Type B pancreatic cell (in vitro differentiated cells): Measurements from ENCODE around the gene ELP5. TPM values are rescaled to one million over a fixed set of nuclear protein-coding genes. Genes with fewer than 3 reads are reported as not detected.
A peak's percentile ranks its signal among the peaks of the same experiment; 100 is the strongest.

Source experiments
- DNase-seq: peaks from one replicate; pipeline ENCODE4 v3.0.0; 2021; ENCODE audit warnings: mixed read lengths; ENCODE audit not compliant: unreplicated experiment; ENCODE audit errors: extremely low spot score
- H3K27ac Mint-ChIP-seq: 2 replicates; pipeline ENCODE4 v1.8.0; 2021; ENCODE audit warnings: mild to moderate bottlenecking, mixed read lengths
- H3K27me3 Mint-ChIP-seq: 2 replicates; pipeline ENCODE4 v1.8.0; 2021; ENCODE audit warnings: mixed read lengths
- H3K36me3 Mint-ChIP-seq: 2 replicates; pipeline ENCODE4 v1.8.0; 2021; ENCODE audit warnings: mixed read lengths
- H3K4me1 Mint-ChIP-seq: one replicate; pipeline ENCODE4 v1.8.0; 2021; ENCODE audit warnings: mixed read lengths; ENCODE audit not compliant: unreplicated experiment
- H3K4me3 Mint-ChIP-seq: 2 replicates; pipeline ENCODE4 v1.8.0; 2021; ENCODE audit warnings: mild to moderate bottlenecking, mixed read lengths
- H3K9me3 Mint-ChIP-seq: 2 replicates; pipeline ENCODE4 v1.8.0; 2021; ENCODE audit warnings: mixed read lengths
- long read RNA-seq: library from polyadenylated mRNA; unstranded; transcript quantifications from one replicate; pipeline ENCODE4 v2.0.0, GENCODE V29; 2020
- total RNA-seq: library from RNA; stranded (reverse); gene quantifications from 2 replicates; pipeline ENCODE4 v1.2.1, GENCODE V29; 2021; ENCODE audit warnings: low replicate concordance
- TF ChIP-seq, protein P1 (sequence below): fragments of 200-600 bp; sonication (generic); conservative IDR thresholded peaks from 2 replicates; pipeline ENCODE4 v1.5.0; 2021; ENCODE audit warnings: antibody characterized with exemption, mild to moderate bottlenecking

ELP5 gene, protein sequence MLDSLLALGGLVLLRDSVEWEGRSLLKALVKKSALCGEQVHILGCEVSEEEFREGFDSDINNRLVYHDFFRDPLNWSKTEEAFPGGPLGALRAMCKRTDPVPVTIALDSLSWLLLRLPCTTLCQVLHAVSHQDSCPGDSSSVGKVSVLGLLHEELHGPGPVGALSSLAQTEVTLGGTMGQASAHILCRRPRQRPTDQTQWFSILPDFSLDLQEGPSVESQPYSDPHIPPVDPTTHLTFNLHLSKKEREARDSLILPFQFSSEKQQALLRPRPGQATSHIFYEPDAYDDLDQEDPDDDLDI
- 43.1 and 55.7 TPM in 2 replicates for total RNA-seq
- long read RNA-seq, transcript ELP5-204 (8 exons, 1,423 nt), result major isoform, 44 of 89 reads
- long read RNA-seq, transcript ELP5-214 (6 exons, 2,209 nt), result minor isoform, 27 of 89 reads
- long read RNA-seq, partial matches to known transcripts, result 4 of 89 reads
- long read RNA-seq, other reads (novel, unspliced or antisense), result 9 of 89 reads

DNA sequence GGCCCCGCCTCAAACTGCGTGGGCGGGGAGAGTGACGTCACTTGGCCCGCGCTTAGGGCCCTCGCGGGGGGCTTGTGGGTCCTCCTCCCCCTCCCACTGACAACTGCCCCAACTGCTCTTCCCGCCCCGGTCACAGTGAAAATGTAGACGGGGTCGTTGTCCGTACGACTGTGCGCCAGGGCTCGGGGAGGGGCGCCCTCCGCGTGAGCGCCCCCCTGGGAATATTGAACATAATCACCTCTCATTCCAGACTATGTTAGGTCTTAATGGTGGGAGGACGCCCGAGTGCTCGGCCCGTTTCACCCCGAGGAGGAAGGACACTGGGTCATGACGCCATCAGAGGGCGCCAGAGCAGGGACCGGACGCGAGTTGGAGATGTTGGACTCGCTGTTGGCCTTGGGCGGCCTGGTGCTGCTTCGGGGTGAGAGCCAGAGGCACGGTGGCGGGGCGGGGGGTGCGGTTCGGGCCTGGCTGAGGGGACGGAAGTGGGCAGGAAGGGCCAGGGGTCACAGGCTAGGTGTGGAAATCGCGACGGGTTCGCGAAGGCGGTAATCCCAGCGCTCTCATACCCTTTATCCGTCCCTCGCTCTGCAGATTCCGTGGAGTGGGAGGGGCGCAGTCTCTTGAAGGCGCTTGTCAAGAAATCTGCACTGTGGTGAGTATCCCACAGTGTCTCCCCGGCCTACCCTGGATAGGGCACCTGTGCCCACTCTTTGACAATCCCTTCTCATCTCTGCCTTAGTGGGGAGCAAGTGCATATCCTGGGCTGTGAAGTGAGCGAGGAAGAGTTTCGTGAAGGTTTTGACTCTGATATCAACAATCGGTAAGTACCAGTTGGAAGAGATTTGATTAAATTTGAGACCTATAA, at the start of gene ELP5:
Gene ELP5 (plus strand): TSS at position 40 of the 868 bp plus-strand sequence. CDS start 336 bp downstream, at position 376.
- Mint-ChIP-seq H3K4me1 (peaks cover 30% of the 10 kb centered on the region), H3K36me3 (peaks cover 21% of the 10 kb centered on the region), H3K9me3 (no peaks in the 10 kb centered on the region), H3K27ac (peak within 1 kb of the TSS; percentile 100), H3K27me3 (no peaks in the 10 kb centered on the region), H3K4me3 (peak within 1 kb of the TSS; percentile 97)
- TF ChIP-seq, protein P1, sequence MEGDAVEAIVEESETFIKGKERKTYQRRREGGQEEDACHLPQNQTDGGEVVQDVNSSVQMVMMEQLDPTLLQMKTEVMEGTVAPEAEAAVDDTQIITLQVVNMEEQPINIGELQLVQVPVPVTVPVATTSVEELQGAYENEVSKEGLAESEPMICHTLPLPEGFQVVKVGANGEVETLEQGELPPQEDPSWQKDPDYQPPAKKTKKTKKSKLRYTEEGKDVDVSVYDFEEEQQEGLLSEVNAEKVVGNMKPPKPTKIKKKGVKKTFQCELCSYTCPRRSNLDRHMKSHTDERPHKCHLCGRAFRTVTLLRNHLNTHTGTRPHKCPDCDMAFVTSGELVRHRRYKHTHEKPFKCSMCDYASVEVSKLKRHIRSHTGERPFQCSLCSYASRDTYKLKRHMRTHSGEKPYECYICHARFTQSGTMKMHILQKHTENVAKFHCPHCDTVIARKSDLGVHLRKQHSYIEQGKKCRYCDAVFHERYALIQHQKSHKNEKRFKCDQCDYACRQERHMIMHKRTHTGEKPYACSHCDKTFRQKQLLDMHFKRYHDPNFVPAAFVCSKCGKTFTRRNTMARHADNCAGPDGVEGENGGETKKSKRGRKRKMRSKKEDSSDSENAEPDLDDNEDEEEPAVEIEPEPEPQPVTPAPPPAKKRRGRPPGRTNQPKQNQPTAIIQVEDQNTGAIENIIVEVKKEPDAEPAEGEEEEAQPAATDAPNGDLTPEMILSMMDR, result peak; percentile 22
- DNase-seq, result peak; percentile 93

DNA sequence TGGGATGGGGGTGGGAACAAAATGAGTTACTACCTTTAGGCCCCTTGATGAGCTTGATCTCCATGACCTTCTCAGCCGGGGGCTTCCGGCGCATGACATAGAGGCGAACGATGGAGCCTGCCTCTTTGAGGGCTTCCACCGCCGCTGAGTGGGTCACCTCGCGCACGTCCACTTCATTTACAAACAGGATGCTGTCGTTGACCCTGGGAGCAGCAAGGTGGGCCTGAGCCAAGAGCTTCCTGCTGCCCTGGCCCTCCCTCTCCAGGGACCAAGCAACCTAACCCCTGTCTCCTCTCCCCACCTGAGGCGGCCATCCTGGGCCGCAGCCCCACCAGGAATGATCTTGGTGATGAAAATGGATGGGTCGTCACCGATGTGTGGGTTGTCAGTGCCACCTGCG, 48.6 kb upstream of the ELP5 start:
- no peak for DNase-seq
- peaks cover 8% of the 10 kb centered on the region for H3K36me3 Mint-ChIP-seq
- no peak overlapping the region for H3K4me3 Mint-ChIP-seq
- no peaks in the 10 kb centered on the region for H3K9me3 Mint-ChIP-seq
- peaks cover 5% of the 10 kb centered on the region for H3K27me3 Mint-ChIP-seq
- H3K27ac Mint-ChIP-seq, result no peak overlapping the region
- H3K4me1 Mint-ChIP-seq, result peaks cover 33% of the 10 kb centered on the region
- TF ChIP-seq, protein P1, result no peak

DNA sequence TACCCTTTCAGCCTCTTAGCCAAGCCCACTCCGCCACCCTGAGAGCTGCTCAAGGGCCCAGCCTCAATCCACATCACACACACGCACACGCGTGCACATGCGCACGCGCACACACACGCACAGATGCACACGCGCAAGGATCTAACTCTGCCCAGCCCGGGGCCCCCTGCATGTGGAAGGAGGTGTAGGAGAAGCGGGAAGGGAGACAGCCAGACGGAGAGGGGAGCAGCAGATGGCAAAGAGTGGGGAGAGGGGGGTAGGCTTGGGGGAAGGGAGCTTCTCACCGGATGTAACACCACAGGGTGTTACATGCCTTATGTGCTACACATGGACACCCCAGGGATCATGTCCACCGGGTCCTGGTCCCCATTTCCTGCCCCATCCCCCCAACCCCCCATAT, 47.7 kb upstream of the ELP5 start:
- Mint-ChIP-seq H3K9me3 (no peaks in the 10 kb centered on the region), H3K4me3 (peak overlapping the region; percentile 86), H3K27me3 (peaks cover 5% of the 10 kb centered on the region), H3K27ac (peak overlapping the region; percentile 65), H3K4me1 (peaks cover 37% of the 10 kb centered on the region), H3K36me3 (peaks cover 8% of the 10 kb centered on the region)
- TF ChIP-seq, protein P1, result no peak
- no peak for DNase-seq

DNA sequence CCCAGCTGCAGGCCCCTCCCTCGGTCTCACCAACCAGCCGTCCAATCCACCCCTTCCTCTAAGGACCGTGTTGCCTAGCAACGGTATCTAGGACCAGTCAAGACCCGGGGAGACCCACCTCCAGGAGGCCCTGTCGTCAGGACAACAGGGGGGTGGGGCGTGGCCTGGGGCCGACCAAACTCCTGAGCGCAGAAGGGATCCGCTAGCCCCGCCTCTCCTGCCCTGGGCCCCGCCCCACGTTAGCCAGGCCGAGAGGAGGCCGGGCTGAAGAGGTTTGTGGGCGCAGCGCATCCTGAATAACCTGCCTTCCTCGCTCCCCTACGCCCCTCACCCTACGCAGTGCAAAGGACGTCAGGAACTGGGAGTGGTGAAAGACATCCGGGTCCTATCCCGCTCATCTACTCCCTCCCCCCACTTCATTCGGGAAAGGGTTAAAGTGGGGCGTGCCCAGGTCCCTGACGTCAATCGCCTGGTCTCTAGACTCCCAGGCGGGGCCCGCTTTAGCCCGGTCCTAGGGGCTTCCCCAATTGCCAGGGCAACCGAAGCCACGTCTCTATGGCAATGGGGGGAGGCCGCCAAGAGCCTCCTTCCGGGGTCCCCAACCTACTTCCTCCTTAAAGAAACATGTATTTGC, 47.1 kb upstream of the ELP5 start:
- Mint-ChIP-seq H3K4me3 (peak overlapping the region; percentile 86), H3K4me1 (peaks cover 39% of the 10 kb centered on the region), H3K9me3 (no peaks in the 10 kb centered on the region), H3K27ac (peak overlapping the region; percentile 65), H3K36me3 (peaks cover 8% of the 10 kb centered on the region), H3K27me3 (peaks cover 6% of the 10 kb centered on the region)
- TF ChIP-seq, protein P1, result no peak
- peak; percentile 89 for DNase-seq

DNA sequence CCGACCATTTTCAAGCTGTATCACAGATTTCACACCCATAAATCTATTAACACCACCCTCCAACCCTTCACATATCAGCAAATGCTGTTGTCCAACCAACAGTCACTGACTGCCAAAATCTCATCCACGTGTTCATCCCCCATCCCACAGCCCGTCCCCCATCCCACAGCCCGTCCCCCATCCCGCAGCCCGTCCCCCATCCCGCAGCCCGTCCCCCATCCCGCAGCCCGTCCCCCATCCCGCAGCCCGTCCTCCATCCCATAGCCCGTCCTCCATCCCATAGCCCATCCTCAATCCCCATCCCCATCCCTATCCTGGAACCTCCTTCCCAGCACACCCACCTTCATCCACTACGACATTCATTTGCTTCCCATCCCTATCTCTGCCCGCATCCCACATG, 46.5 kb upstream of the ELP5 start:
- H3K36me3 Mint-ChIP-seq, result peaks cover 8% of the 10 kb centered on the region
- H3K27ac Mint-ChIP-seq, result peak overlapping the region; percentile 65
- no peaks in the 10 kb centered on the region for H3K9me3 Mint-ChIP-seq
- TF ChIP-seq, protein P1, result no peak
- peak overlapping the region; percentile 86 for H3K4me3 Mint-ChIP-seq
- no peak for DNase-seq
- peaks cover 13% of the 10 kb centered on the region for H3K27me3 Mint-ChIP-seq
- H3K4me1 Mint-ChIP-seq, result peaks cover 45% of the 10 kb centered on the region
